Heart right ventricle (tissue), 16 donors: Measurements from ENCODE around the gene MPP2. TPM values are rescaled to one million over a fixed set of nuclear protein-coding genes. Genes with fewer than 3 reads are reported as not detected.

ENCODE experiments used
- ATAC-seq, 8 donors: fragments of 200-7000 bp; cut with Tn5 transposase; one replicate each; pipeline ENCODE4 v1.9.1; 2020; ENCODE audit warnings: mild to moderate bottlenecking in 8 of 8, moderate library complexity in 8 of 8, moderate number of reproducible peaks in 1 of 8
- DNase-seq, 2 donors: peaks; one replicate each; pipeline ENCODE4 v3.0.0-alpha.2; 2020
- H3K27ac ChIP-seq, 10 donors: fragments of 200-600 bp; sonication (generic) in 2 of 10; one replicate each; pipeline versions ENCODE4 v1.5.0 to v1.8.0; 2020 to 2022; ENCODE audit warnings: mild to moderate bottlenecking in 3 of 10
- H3K27me3 ChIP-seq, 7 donors: fragments of 200-600 bp; one replicate each; pipeline ENCODE4 v1.8.0; 2021 to 2022; ENCODE audit warnings: mild to moderate bottlenecking in 2 of 7
- H3K36me3 ChIP-seq, 9 donors: fragments of 200-600 bp; sonication (generic) in 1 of 9; one replicate each; pipeline versions ENCODE4 v1.5.0 to v1.8.0; 2020 to 2022; ENCODE audit warnings: mild to moderate bottlenecking in 2 of 9
- H3K4me1 ChIP-seq, 9 donors: fragments of 200-600 bp; sonication (generic) in 1 of 9; one replicate each; pipeline versions ENCODE4 v1.5.0 to v1.8.0; 2020 to 2022; ENCODE audit warnings: mild to moderate bottlenecking in 4 of 9
- H3K4me3 ChIP-seq, 10 donors: fragments of 200-600 bp; sonication (generic) in 2 of 10; one replicate each; pipeline versions ENCODE4 v1.5.0 to v1.8.0; 2020 to 2022; ENCODE audit warnings: mild to moderate bottlenecking in 7 of 10, moderate library complexity in 2 of 10
- H3K9me3 ChIP-seq, 11 donors: fragments of 200-600 bp in 10 of 11; sonication (generic) in 2 of 11; one replicate each; pipeline versions ENCODE4 v1.5.0 to v1.8.0; 2013 to 2022; ENCODE audit warnings: mild to moderate bottlenecking in 2 of 11, control low read depth in 1 of 11, moderate library complexity in 1 of 11
- CTCF ChIP-seq, 9 donors: fragments of 200-600 bp; sonication (generic) in 2 of 9; IDR thresholded peaks; one replicate each; pipeline versions ENCODE4 v1.5.0 to v1.8.0; 2021 to 2022; ENCODE audit warnings: antibody characterized with exemption in 9 of 9, mild to moderate bottlenecking in 5 of 9, moderate library complexity in 1 of 9
- WGBS, 2 donors: extraction: QIAGEN DNeasy Blood & Tissue Kit; methylation state at CpG; one replicate each; pipeline ENCODE4 v1.1.7; 2013; ENCODE audit warnings: inconsistent platforms in 1 of 2; 5-methylcytosine and 5-hydroxymethylcytosine counted together
- intact Hi-C, 10 donors: fragments of 100-400 bp; cut with DNase I; formaldehyde crosslinking; loops; one replicate each; pipeline versions ENCODE4 v1.11.1 to v1.14.2; 2022
- polyA plus RNA-seq, 2 donors: library from polyadenylated mRNA; stranded (reverse); fragments of 200-250 nt; gene quantifications; one replicate each; pipeline ENCODE4 v1.2.3, GENCODE V29; 2013
- total RNA-seq, 10 donors: library from RNA; stranded (reverse); fragmentation: NEBNext Ultra II Directional in 3 of 10; extraction: Animal tissue kit (Norgen Biotek cat#: 25700) in 3 of 10; gene quantifications; one replicate each; pipeline versions ENCODE4 v1.2.1 to v1.2.4, GENCODE V29; 2021 to 2023
- donor health status: Arrhythmogenic right ventricular cardiomyopathy.
- donor health status: ischemic (EF 13 %, LVEDD 7.1; RV severe dilation, severe dysfunction).
- donor health status: healthy with polysubstance abuse.
- donor health status: DM: no; HTN: yes; CAD: no.
- donor health status: DM: no; HTN: no; CAD: no.
- donor health status: ischemic (EF 25% LVEDD 6.9; RV normal size, moderate dysfunction).
- donor health status: ischemic (EF 25% LVEDD 5.7; RV mildly dilated, moderate dysfunction).
- donor health status: healthy.
- donor health status: DM: yes; HTN: yes; CAD: no.
- donor health status: Ischemic cardiomyopathy.
- donor health status: ischemic (EF 35%, LVEDD 5.7; RV mildly dilated, moderate dysfunction).
- donor health status: nonischemic (EF 11% LVEDD 7.7; RV severe dilation, severe dysfunction).
- donor health status: DM: yes; HTN: yes; CAD: no.
- donor health status: PGD.
- donor health status: ischemic (EF 29% LVEDD 5.4; RV normal size, mild dysfunction).
- donor health status: nonischemic (EF 23%, LVEDD 6.1; RV moderate dilation, normal function).

MPP2 gene
- total and polyA plus RNA-seq, 12 donors = 5.0 to 20.7 (median 12.9) TPM

- Histone ChIP-seq H3K4me3 (no peak overlapping the region), H3K9me3 (no peaks in the 10 kb centered on the region)
These were observed 53.8 kb downstream of the MPP2 start for GRCh38 chr17:43853546-43853945.

GRCh38 chr17:43852571-43852970, 54.8 kb downstream of the MPP2 start:
- Histone ChIP-seq H3K4me3 (no peak overlapping the region), H3K4me1 (peaks cover 0 to 38% (median 10%) of the 10 kb centered on the region in 9 donors), H3K9me3 (no peaks in the 10 kb centered on the region), H3K36me3 (peaks cover 0 to 4% (median 0%) of the 10 kb centered on the region in 9 donors), H3K27ac (peak overlapping the region in 3 of 10 donors; percentile 20 to 28 (median 22)), H3K27me3 (no peaks in the 10 kb centered on the region)
- TF ChIP-seq CTCF (IDR thresholded peaks at IDR 0.05) = no peak
- 91 to 95% methylated on average over 8 of the region's 8 CpGs for WGBS, 2 donors
- intact Hi-C loops = no loop called here
- ATAC-seq (no peak), DNase-seq (no peak)

More at GRCh38 chr17:43853546-43853945, 53.8 kb downstream of the MPP2 start:
- 73 to 90% methylated on average over 7 of the region's 7 CpGs for WGBS, 2 donors
- DNase-seq (no peak), ATAC-seq (no peak)
- intact Hi-C loops = no loop called here
- no peak for TF ChIP-seq CTCF (IDR thresholded peaks at IDR 0.05)
- Histone ChIP-seq H3K36me3 (peaks cover 0 to 4% (median 0%) of the 10 kb centered on the region in 9 donors), H3K27me3 (no peaks in the 10 kb centered on the region), H3K27ac (peak overlapping the region in 2 of 10 donors; percentile 18 to 28), H3K4me1 (peaks cover 0 to 48% (median 15%) of the 10 kb centered on the region in 9 donors)

GRCh38 chr17:43849116-43849515, 58.2 kb downstream of the MPP2 start:
- TF ChIP-seq CTCF (IDR thresholded peaks at IDR 0.05) = no peak
- Histone ChIP-seq H3K27ac (peak overlapping the region in 6 of 10 donors; percentile 53 to 85 (median 80)), H3K36me3 (peaks cover 0 to 2% (median 0%) of the 10 kb centered on the region in 9 donors), H3K4me1 (peaks cover 0 to 32% (median 7%) of the 10 kb centered on the region in 9 donors), H3K27me3 (no peaks in the 10 kb centered on the region), H3K9me3 (no peaks in the 10 kb centered on the region), H3K4me3 (peak overlapping the region in 7 of 10 donors; percentile 14 to 55 (median 48))
- ATAC-seq = peak in 1 of 8 donors; percentile 10
- DNase-seq = no peak
- WGBS, 2 donors = 81 to 92% methylated on average over 8 of the region's 8 CpGs
- intact Hi-C loops = loop anchor here in 8 of 10 donors (5.0 to 10.0 kb wide), 7 partner anchors 64 to 164 kb away; partner anchors contain the start of genes CFAP97D1 (in 3 of the 8) and DUSP3 (in 1 of the 8)

GRCh38 chr17:43848601-43849000, 58.7 kb downstream of the MPP2 start:
- ATAC-seq = peak in 2 of 8 donors; percentile 4 to 28
- 74 to 78% methylated on average over 10 of the region's 10 CpGs for WGBS, 2 donors
- Histone ChIP-seq H3K4me1 (peaks cover 0 to 30% (median 6%) of the 10 kb centered on the region in 9 donors), H3K36me3 (no peaks in the 10 kb centered on the region), H3K27me3 (no peaks in the 10 kb centered on the region), H3K27ac (peak overlapping the region in 8 of 10 donors; percentile 36 to 85 (median 76)), H3K4me3 (peak overlapping the region in 9 of 10 donors; percentile 14 to 55 (median 40)), H3K9me3 (no peaks in the 10 kb centered on the region)
- intact Hi-C loops = loop anchor here in 8 of 10 donors (5.0 to 10.0 kb wide), 7 partner anchors 64 to 164 kb away; partner anchors contain the start of genes CFAP97D1 (in 3 of the 8) and DUSP3 (in 1 of the 8)
- TF ChIP-seq CTCF (IDR thresholded peaks at IDR 0.05) = no peak
- DNase-seq = no peak
